ENCODE results near the gene CBARP. TPM values are rescaled to one million over a fixed set of nuclear protein-coding genes. Genes with fewer than 3 reads are reported as not detected.
A peak's percentile ranks its signal among the peaks of the same experiment; 100 is the strongest.

Gene CBARP
- total and polyA plus RNA-seq, 2 of the 13 experiments (the other 11 are each of a cell fraction or from before 2014, with no cell fraction given): 1.2 to 1.4 TPM

DNA sequence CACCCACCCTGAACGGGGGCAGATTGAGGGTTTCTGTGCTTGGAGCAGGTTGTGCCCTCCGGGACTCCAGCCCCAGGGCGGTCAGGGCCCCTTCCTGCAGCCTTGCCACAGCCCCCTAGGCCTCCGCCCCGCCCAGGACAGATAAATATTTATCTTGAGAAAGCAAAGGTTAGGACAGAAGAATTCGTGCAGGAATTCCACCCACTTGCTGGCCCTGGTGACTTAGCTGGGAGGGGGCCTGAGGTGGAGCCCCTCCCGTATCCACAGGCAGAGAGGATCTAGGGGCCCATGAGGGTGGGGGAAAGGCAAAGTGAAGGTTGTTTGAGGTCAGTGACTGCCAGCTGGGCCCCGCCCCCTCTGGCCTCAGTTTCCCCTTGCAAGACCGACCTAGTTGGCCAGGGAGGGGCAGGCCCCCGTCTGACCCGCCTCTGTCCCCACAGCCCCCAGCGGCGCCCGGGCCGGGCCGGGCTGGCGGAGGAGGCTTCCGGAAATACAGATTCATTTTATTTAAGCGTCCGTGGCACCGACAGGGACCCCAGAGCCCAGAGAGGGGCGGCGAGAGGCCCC lies 15.8 kb upstream of the CBARP start (continued):
- TF ChIP-seq, protein P1, sequence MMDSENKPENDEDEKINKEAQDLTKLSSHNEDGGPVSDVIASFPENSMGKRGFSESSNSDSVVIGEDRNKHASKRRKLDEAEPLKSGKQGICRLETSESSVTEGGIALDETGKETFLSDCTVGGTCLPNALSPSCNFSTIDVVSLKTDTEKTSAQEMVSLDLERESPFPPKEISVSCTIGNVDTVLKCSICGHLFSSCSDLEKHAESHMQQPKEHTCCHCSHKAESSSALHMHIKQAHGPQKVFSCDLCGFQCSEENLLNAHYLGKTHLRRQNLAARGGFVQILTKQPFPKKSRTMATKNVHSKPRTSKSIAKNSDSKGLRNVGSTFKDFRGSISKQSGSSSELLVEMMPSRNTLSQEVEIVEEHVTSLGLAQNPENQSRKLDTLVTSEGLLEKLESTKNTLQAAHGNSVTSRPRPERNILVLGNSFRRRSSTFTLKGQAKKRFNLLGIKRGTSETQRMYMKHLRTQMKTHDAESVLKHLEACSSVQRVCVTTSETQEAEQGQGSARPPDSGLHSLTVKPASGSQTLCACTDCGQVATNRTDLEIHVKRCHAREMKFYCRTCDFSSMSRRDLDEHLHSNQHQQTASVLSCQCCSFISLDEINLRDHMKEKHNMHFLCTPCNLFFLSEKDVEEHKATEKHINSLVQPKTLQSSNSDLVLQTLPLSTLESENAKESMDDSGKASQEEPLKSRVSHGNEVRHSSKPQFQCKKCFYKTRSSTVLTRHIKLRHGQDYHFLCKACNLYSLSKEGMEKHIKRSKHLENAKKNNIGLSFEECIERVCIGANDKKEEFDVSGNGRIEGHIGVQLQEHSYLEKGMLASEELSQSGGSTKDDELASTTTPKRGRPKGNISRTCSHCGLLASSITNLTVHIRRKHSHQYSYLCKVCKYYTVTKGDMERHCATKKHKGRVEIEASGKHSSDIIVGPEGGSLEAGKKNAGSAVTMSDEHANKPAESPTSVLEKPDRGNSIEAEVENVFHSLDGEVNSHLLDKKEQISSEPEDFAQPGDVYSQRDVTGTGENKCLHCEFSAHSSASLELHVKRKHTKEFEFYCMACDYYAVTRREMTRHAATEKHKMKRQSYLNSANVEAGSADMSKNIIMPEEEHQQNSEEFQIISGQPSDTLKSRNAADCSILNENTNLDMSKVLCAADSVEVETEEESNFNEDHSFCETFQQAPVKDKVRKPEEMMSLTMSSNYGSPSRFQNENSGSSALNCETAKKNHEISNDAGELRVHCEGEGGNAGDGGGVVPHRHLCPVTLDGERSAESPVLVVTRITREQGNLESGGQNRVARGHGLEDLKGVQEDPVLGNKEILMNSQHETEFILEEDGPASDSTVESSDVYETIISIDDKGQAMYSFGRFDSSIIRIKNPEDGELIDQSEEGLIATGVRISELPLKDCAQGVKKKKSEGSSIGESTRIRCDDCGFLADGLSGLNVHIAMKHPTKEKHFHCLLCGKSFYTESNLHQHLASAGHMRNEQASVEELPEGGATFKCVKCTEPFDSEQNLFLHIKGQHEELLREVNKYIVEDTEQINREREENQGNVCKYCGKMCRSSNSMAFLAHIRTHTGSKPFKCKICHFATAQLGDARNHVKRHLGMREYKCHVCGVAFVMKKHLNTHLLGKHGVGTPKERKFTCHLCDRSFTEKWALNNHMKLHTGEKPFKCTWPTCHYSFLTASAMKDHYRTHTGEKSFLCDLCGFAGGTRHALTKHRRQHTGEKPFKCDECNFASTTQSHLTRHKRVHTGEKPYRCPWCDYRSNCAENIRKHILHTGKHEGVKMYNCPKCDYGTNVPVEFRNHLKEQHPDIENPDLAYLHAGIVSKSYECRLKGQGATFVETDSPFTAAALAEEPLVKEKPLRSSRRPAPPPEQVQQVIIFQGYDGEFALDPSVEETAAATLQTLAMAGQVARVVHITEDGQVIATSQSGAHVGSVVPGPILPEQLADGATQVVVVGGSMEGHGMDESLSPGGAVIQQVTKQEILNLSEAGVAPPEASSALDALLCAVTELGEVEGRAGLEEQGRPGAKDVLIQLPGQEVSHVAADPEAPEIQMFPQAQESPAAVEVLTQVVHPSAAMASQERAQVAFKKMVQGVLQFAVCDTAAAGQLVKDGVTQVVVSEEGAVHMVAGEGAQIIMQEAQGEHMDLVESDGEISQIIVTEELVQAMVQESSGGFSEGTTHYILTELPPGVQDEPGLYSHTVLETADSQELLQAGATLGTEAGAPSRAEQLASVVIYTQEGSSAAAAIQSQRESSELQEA (CRISPR knock-in tag; IDR thresholded peaks at IDR 0.05; ENCODE audit: not compliant biosample characterization): no peak
- TF ChIP-seq TGIF2 (CRISPR knock-in tag; IDR thresholded peaks at IDR 0.05): peak; percentile 51; the same call in 1 of the 2 replicates
- TF ChIP-seq FOXK2 (IDR thresholded peaks at IDR 0.05): no peak
- no peak for TF ChIP-seq ZNF567 (CRISPR knock-in tag; IDR thresholded peaks at IDR 0.05; ENCODE audit: borderline replicate concordance)
- TF ChIP-seq SAP130 (CRISPR knock-in tag; IDR thresholded peaks at IDR 0.05; ENCODE audit: low read depth): peak; percentile 85
- TF ChIP-seq HNF4A (CRISPR knock-in tag; IDR thresholded peaks at IDR 0.05): peak; percentile 78
- TF ChIP-seq GATA4 (IDR thresholded peaks at IDR 0.05; ENCODE audit: borderline replicate concordance, low read depth): peak; percentile 18; the same call in 1 of the 2 replicates
- TF ChIP-seq HNF4G (IDR thresholded peaks at IDR 0.05; ENCODE audit: borderline replicate concordance, low read depth, low read length): peak; percentile 74
- peak; percentile 78; the same call in 1 of the 2 replicates for TF ChIP-seq HNF4G (CRISPR knock-in tag; IDR thresholded peaks at IDR 0.05; ENCODE audit: borderline replicate concordance, low read depth)
- TF ChIP-seq ARID2 (CRISPR knock-in tag; IDR thresholded peaks at IDR 0.05; ENCODE audit: borderline replicate concordance): no peak
- no peak for TF ChIP-seq ZNF530 (CRISPR knock-in tag; IDR thresholded peaks at IDR 0.05; ENCODE audit: low read depth)
- TF ChIP-seq, protein P2, sequence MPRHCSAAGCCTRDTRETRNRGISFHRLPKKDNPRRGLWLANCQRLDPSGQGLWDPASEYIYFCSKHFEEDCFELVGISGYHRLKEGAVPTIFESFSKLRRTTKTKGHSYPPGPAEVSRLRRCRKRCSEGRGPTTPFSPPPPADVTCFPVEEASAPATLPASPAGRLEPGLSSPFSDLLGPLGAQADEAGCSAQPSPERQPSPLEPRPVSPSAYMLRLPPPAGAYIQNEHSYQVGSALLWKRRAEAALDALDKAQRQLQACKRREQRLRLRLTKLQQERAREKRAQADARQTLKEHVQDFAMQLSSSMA (CRISPR knock-in tag; IDR thresholded peaks at IDR 0.05): peak; percentile 57; the same call in 1 of the 2 replicates
- no peak for TF ChIP-seq ZNF180 (CRISPR knock-in tag; IDR thresholded peaks at IDR 0.05; ENCODE audit: borderline replicate concordance, low read depth)
- no peak for TF ChIP-seq AHR (CRISPR knock-in tag; IDR thresholded peaks at IDR 0.05)
- TF ChIP-seq, protein P3, sequence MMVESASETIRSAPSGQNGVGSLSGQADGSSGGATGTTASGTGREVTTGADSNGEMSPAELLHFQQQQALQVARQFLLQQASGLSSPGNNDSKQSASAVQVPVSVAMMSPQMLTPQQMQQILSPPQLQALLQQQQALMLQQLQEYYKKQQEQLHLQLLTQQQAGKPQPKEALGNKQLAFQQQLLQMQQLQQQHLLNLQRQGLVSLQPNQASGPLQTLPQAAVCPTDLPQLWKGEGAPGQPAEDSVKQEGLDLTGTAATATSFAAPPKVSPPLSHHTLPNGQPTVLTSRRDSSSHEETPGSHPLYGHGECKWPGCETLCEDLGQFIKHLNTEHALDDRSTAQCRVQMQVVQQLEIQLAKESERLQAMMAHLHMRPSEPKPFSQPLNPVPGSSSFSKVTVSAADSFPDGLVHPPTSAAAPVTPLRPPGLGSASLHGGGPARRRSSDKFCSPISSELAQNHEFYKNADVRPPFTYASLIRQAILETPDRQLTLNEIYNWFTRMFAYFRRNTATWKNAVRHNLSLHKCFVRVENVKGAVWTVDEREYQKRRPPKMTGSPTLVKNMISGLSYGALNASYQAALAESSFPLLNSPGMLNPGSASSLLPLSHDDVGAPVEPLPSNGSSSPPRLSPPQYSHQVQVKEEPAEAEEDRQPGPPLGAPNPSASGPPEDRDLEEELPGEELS (CRISPR knock-in tag; IDR thresholded peaks at IDR 0.05): peak; percentile 61
- TF ChIP-seq, protein P4, sequence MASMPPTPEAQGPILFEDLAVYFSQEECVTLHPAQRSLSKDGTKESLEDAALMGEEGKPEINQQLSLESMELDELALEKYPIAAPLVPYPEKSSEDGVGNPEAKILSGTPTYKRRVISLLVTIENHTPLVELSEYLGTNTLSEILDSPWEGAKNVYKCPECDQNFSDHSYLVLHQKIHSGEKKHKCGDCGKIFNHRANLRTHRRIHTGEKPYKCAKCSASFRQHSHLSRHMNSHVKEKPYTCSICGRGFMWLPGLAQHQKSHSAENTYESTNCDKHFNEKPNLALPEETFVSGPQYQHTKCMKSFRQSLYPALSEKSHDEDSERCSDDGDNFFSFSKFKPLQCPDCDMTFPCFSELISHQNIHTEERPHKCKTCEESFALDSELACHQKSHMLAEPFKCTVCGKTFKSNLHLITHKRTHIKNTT (CRISPR knock-in tag; IDR thresholded peaks at IDR 0.05): no peak
- no peak for TF ChIP-seq ZNF3 (CRISPR knock-in tag; IDR thresholded peaks at IDR 0.05)
- TF ChIP-seq ZMYM2 (CRISPR knock-in tag; IDR thresholded peaks at IDR 0.05): no peak
